Measurements from ENCODE around the gene QKI.

The QKI gene

GRCh38 chr6:163547287-163547686, 132.8 kb downstream of the QKI start:
- Histone ChIP-seq H3K4me3 (replicated peaks; ENCODE audit: insufficient read depth, low read length) (no peak overlapping the region), H3K27ac (replicated peaks) (no peak overlapping the region), H3K27me3 (ENCODE audit: insufficient read depth, poor library complexity, severe bottlenecking) (no peaks in the 10 kb centered on the region)
- TF ChIP-seq POLR2AphosphoS5 (IDR thresholded peaks at IDR 0.05; ENCODE audit: low read depth) = no peak
- no peak for TF ChIP-seq CTCF (IDR thresholded peaks at IDR 0.05; ENCODE audit: insufficient read depth, low read length)
- TF ChIP-seq, protein P1, sequence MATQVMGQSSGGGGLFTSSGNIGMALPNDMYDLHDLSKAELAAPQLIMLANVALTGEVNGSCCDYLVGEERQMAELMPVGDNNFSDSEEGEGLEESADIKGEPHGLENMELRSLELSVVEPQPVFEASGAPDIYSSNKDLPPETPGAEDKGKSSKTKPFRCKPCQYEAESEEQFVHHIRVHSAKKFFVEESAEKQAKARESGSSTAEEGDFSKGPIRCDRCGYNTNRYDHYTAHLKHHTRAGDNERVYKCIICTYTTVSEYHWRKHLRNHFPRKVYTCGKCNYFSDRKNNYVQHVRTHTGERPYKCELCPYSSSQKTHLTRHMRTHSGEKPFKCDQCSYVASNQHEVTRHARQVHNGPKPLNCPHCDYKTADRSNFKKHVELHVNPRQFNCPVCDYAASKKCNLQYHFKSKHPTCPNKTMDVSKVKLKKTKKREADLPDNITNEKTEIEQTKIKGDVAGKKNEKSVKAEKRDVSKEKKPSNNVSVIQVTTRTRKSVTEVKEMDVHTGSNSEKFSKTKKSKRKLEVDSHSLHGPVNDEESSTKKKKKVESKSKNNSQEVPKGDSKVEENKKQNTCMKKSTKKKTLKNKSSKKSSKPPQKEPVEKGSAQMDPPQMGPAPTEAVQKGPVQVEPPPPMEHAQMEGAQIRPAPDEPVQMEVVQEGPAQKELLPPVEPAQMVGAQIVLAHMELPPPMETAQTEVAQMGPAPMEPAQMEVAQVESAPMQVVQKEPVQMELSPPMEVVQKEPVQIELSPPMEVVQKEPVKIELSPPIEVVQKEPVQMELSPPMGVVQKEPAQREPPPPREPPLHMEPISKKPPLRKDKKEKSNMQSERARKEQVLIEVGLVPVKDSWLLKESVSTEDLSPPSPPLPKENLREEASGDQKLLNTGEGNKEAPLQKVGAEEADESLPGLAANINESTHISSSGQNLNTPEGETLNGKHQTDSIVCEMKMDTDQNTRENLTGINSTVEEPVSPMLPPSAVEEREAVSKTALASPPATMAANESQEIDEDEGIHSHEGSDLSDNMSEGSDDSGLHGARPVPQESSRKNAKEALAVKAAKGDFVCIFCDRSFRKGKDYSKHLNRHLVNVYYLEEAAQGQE (IDR thresholded peaks at IDR 0.05; ENCODE audit: insufficient replicate concordance, low read depth) = no peak
- no peak for TF ChIP-seq GABPA (IDR thresholded peaks at IDR 0.05; ENCODE audit: low read depth)
- no peak for TF ChIP-seq SPI1 (IDR thresholded peaks at IDR 0.05; ENCODE audit: borderline replicate concordance, low read depth)
- DNase-seq (ENCODE audit: low read depth in 1 of 2, low spot score in 1 of 2) = no peak

DNA sequence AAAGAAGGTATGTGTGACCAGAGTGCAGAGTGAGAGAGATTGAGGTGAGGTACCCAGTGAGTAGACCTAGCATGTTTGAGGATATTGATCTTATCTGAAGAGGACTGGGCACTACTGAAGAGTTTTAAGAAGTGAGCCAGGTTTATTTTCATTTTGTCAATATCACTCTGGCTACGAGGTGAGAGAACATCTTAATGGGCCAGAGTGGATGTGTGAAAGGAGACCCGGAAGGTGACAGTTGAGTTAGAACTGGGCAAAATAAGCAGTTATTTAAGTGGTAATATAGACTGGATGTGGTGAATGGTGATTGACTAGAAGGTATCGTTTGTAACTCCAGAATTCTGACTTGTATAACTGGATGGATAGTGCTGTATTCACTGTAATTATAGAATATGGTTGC, 134.1 kb downstream of the QKI start:
- Histone ChIP-seq H3K4me3 (replicated peaks; ENCODE audit: insufficient read depth, low read length) (no peak overlapping the region), H3K27me3 (ENCODE audit: insufficient read depth, poor library complexity, severe bottlenecking) (no peaks in the 10 kb centered on the region), H3K27ac (replicated peaks) (no peak overlapping the region)
- TF ChIP-seq CTCF (IDR thresholded peaks at IDR 0.05; ENCODE audit: insufficient read depth, low read length) (no peak), GABPA (IDR thresholded peaks at IDR 0.05; ENCODE audit: low read depth) (no peak), SPI1 (IDR thresholded peaks at IDR 0.05; ENCODE audit: borderline replicate concordance, low read depth) (no peak), POLR2AphosphoS5 (IDR thresholded peaks at IDR 0.05; ENCODE audit: low read depth) (no peak)
- TF ChIP-seq, protein P1 (IDR thresholded peaks at IDR 0.05; ENCODE audit: insufficient replicate concordance, low read depth) = no peak
- DNase-seq (ENCODE audit: low read depth in 1 of 2, low spot score in 1 of 2) = no peak

DNA sequence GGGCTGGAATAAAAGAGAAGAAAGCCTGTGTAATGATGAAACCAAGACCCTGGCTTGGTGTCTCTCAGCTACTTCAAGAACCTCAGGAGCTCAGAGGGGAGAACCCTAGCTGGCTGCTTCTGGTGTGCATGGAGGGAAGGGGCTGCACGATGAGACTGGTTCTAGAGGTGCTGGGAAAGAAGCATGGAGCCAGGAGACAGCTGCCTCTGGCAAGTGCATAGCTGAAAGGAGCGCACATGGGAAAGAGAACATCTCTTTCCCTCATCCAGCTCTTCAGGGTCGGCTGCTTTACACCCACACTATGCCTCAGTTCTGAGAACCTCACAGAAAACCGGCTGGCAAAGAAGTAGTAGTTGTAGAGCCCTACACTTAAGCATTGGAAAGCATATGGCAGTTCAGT, 139.5 kb downstream of the QKI start:
- H3K27me3 ChIP-seq (ENCODE audit: insufficient read depth, poor library complexity, severe bottlenecking) = no peaks in the 10 kb centered on the region
- H3K4me3 ChIP-seq (replicated peaks; ENCODE audit: insufficient read depth, low read length) = no peak overlapping the region
- TF ChIP-seq, protein P1 (IDR thresholded peaks at IDR 0.05; ENCODE audit: insufficient replicate concordance, low read depth) = no peak
- TF ChIP-seq GABPA (IDR thresholded peaks at IDR 0.05; ENCODE audit: low read depth) = no peak
- no peak for TF ChIP-seq CTCF (IDR thresholded peaks at IDR 0.05; ENCODE audit: insufficient read depth, low read length)
- no peak for DNase-seq (ENCODE audit: low read depth in 1 of 2, low spot score in 1 of 2)
- no peak overlapping the region for H3K27ac ChIP-seq (replicated peaks)

Data from HL-60 (cell line).